GM12878 (cell line): ENCODE data around the gene SZRD1. TPM values are rescaled to one million over a fixed set of nuclear protein-coding genes. Genes with fewer than 3 reads are reported as not detected.

Source experiments
- IKZF1 ChIP-seq: fragments of 450-650 bp; conservative IDR thresholded peaks from 2 replicates; pipeline ENCODE4 v1.6.1; 2017; ENCODE audit warnings: antibody characterized with exemption, mild to moderate bottlenecking
- NBN ChIP-seq: fragments of 450-650 bp; IDR thresholded peaks from 2 replicates; pipeline ENCODE4 v1.6.1; 2016
- NR2F1 ChIP-seq: fragments of 450-650 bp; conservative IDR thresholded peaks from 2 replicates; pipeline ENCODE4 v1.6.1; 2017; ENCODE audit warnings: mild to moderate bottlenecking
- polyA plus RNA-seq, 11 experiments: library from polyadenylated mRNA; depleted of rRNA in 4 of 11; unstranded in 6 of 11; stranded (reverse) in 5 of 11; fragments of >200 nt; fragmentation: Nextera tagmentation in 4 of 11; fragmentation: Illumina TruSeq in 1 of 11; extraction: Ambion mirVana in 4 of 11; extraction: Trizol in 1 of 11; gene quantifications; 1 replicate in 1 of 11; 2 replicates in 10 of 11; pipeline versions ENCODE4 v1.2.1 to v1.2.3, GENCODE V29; 2011 to 2016; ENCODE audit warnings: inconsistent platforms in 2 of 11, missing spikeins in 2 of 11, low read depth in 1 of 11
- total RNA-seq, 4 experiments: library from RNA; depleted of rRNA in 3 of 4; stranded (reverse); fragments of >200 nt in 3 of 4; fragmentation: Illumina TruSeq in 1 of 4; extraction: Trizol in 1 of 4; gene quantifications; 2 replicates each; pipeline versions ENCODE4 v1.2.1 to v1.2.3, GENCODE V29; 2013 to 2021
- TF ChIP-seq, protein P1 (sequence below): fragments of 450-650 bp; IDR thresholded peaks from 2 replicates; pipeline ENCODE4 v1.6.1; 2018; ENCODE audit warnings: mild to moderate bottlenecking, low read depth, moderate library complexity; ENCODE audit not compliant: partially characterized antibody
- TF ChIP-seq, protein P2 (sequence below): IDR thresholded peaks from 2 replicates; pipeline ENCODE4 v1.6.1; 2012; ENCODE audit warnings: improper control_type of control experiment, low read depth, low read length; ENCODE audit not compliant: insufficient replicate concordance
- TF ChIP-seq, protein P3 (sequence below): fragments of 150-350 bp; IDR thresholded peaks from 2 replicates; pipeline ENCODE4 v1.6.1; 2016; ENCODE audit warnings: low read depth, low read length

The SZRD1 gene
- total and polyA plus RNA-seq, 10 of the 15 experiments (the other 5 are each of a cell fraction or from before 2014, with no cell fraction given) = 5.6 to 213 (median 113) TPM

DNA sequence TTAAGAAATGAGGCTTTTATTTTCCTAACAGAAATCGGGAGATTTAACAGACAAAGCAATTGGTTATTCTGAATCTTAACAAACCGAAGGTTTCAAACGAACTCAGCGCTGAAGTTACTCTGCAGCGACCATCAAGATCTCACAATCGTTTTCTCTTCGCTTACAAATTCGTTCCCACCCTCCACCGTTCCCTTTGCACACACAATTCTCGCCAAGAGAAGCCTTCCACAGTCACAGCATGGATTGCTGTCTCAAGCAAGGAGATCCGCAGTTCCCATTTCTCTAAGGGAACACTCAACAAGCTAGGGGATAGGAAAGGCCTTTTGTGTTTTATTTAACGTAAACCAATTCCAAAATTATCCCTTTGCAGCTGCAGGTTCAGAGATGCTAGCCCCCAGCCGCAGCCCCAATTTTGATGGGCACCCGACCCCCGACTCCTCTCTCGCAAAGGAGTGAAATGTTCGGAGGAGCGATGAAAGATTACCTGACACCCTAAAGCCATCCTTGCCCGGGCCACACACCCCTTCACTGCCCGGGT lies 15.5 kb upstream of the SZRD1 start (continued):
- no peak for TF ChIP-seq NR2F1
- no peak for TF ChIP-seq IKZF1
- TF ChIP-seq, protein P1, sequence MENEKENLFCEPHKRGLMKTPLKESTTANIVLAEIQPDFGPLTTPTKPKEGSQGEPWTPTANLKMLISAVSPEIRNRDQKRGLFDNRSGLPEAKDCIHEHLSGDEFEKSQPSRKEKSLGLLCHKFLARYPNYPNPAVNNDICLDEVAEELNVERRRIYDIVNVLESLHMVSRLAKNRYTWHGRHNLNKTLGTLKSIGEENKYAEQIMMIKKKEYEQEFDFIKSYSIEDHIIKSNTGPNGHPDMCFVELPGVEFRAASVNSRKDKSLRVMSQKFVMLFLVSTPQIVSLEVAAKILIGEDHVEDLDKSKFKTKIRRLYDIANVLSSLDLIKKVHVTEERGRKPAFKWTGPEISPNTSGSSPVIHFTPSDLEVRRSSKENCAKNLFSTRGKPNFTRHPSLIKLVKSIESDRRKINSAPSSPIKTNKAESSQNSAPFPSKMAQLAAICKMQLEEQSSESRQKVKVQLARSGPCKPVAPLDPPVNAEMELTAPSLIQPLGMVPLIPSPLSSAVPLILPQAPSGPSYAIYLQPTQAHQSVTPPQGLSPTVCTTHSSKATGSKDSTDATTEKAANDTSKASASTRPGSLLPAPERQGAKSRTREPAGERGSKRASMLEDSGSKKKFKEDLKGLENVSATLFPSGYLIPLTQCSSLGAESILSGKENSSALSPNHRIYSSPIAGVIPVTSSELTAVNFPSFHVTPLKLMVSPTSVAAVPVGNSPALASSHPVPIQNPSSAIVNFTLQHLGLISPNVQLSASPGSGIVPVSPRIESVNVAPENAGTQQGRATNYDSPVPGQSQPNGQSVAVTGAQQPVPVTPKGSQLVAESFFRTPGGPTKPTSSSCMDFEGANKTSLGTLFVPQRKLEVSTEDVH = no peak
- TF ChIP-seq, protein P2, sequence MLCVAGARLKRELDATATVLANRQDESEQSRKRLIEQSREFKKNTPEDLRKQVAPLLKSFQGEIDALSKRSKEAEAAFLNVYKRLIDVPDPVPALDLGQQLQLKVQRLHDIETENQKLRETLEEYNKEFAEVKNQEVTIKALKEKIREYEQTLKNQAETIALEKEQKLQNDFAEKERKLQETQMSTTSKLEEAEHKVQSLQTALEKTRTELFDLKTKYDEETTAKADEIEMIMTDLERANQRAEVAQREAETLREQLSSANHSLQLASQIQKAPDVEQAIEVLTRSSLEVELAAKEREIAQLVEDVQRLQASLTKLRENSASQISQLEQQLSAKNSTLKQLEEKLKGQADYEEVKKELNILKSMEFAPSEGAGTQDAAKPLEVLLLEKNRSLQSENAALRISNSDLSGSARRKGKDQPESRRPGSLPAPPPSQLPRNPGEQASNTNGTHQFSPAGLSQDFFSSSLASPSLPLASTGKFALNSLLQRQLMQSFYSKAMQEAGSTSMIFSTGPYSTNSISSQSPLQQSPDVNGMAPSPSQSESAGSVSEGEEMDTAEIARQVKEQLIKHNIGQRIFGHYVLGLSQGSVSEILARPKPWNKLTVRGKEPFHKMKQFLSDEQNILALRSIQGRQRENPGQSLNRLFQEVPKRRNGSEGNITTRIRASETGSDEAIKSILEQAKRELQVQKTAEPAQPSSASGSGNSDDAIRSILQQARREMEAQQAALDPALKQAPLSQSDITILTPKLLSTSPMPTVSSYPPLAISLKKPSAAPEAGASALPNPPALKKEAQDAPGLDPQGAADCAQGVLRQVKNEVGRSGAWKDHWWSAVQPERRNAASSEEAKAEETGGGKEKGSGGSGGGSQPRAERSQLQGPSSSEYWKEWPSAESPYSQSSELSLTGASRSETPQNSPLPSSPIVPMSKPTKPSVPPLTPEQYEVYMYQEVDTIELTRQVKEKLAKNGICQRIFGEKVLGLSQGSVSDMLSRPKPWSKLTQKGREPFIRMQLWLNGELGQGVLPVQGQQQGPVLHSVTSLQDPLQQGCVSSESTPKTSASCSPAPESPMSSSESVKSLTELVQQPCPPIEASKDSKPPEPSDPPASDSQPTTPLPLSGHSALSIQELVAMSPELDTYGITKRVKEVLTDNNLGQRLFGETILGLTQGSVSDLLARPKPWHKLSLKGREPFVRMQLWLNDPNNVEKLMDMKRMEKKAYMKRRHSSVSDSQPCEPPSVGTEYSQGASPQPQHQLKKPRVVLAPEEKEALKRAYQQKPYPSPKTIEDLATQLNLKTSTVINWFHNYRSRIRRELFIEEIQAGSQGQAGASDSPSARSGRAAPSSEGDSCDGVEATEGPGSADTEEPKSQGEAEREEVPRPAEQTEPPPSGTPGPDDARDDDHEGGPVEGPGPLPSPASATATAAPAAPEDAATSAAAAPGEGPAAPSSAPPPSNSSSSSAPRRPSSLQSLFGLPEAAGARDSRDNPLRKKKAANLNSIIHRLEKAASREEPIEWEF = no peak
- TF ChIP-seq, protein P3, sequence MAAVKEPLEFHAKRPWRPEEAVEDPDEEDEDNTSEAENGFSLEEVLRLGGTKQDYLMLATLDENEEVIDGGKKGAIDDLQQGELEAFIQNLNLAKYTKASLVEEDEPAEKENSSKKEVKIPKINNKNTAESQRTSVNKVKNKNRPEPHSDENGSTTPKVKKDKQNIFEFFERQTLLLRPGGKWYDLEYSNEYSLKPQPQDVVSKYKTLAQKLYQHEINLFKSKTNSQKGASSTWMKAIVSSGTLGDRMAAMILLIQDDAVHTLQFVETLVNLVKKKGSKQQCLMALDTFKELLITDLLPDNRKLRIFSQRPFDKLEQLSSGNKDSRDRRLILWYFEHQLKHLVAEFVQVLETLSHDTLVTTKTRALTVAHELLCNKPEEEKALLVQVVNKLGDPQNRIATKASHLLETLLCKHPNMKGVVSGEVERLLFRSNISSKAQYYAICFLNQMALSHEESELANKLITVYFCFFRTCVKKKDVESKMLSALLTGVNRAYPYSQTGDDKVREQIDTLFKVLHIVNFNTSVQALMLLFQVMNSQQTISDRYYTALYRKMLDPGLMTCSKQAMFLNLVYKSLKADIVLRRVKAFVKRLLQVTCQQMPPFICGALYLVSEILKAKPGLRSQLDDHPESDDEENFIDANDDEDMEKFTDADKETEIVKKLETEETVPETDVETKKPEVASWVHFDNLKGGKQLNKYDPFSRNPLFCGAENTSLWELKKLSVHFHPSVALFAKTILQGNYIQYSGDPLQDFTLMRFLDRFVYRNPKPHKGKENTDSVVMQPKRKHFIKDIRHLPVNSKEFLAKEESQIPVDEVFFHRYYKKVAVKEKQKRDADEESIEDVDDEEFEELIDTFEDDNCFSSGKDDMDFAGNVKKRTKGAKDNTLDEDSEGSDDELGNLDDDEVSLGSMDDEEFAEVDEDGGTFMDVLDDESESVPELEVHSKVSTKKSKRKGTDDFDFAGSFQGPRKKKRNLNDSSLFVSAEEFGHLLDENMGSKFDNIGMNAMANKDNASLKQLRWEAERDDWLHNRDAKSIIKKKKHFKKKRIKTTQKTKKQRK = no peak
- no peak for TF ChIP-seq NBN
